K562 (cell line): Measurements from ENCODE around the gene CENPN. TPM values are rescaled to one million over a fixed set of nuclear protein-coding genes. Genes with fewer than 3 reads are reported as not detected.
A peak's percentile ranks its signal among the peaks of the same experiment; 100 is the strongest.

ENCODE experiments used
- ETV5 ChIP-seq: sonication (generic); formaldehyde crosslinking; IDR thresholded peaks from 2 replicates; pipeline ENCODE4 v1.4.0; 2020; ENCODE audit warnings: low read depth, mild to moderate bottlenecking, missing genetic modification reagents
- JUN ChIP-seq, 2 experiments: sonication (generic) in 1 of 2; formaldehyde crosslinking in 1 of 2; IDR thresholded peaks; 2 replicates each; pipeline versions ENCODE4 v1.6.1 to v1.8.0; 2012 to 2022; ENCODE audit warnings: borderline replicate concordance in 2 of 2, mild to moderate bottlenecking in 2 of 2, improper control_type of control experiment in 1 of 2, low read depth in 1 of 2, low read length in 1 of 2, missing genetic modification reagents in 1 of 2
- NCOR1 ChIP-seq: fragments of 450-650 bp; IDR thresholded peaks from 2 replicates; pipeline ENCODE4 v1.6.1; 2016; ENCODE audit warnings: mild to moderate bottlenecking, moderate library complexity
- REST ChIP-seq, 2 experiments: fragments of 450-650 bp; formaldehyde crosslinking in 1 of 2; IDR thresholded peaks; 2 replicates each; pipeline versions ENCODE4 v1.4.0 to v1.6.1; 2014 to 2020; ENCODE audit warnings: mild to moderate bottlenecking in 2 of 2, borderline replicate concordance in 1 of 2, low read depth in 1 of 2
- USF2 ChIP-seq: sonication (generic); formaldehyde crosslinking; IDR thresholded peaks from 2 replicates; pipeline ENCODE4 v1.5.0; 2020; ENCODE audit warnings: missing genetic modification reagents
- ZBTB49 ChIP-seq: sonication (generic); formaldehyde crosslinking; IDR thresholded peaks from 2 replicates; pipeline ENCODE4 v1.8.0; 2022; ENCODE audit warnings: missing genetic modification reagents, mild to moderate bottlenecking, borderline replicate concordance
- ZC3H8 ChIP-seq: fragments of 450-650 bp; IDR thresholded peaks from 2 replicates; pipeline ENCODE4 v1.6.1; 2017
- ZKSCAN1 ChIP-seq: fragments of 150-350 bp; IDR thresholded peaks from 2 replicates; pipeline ENCODE4 v1.6.1; 2016; ENCODE audit warnings: low read depth, low read length
- ZNF212 ChIP-seq: fragments of 450-650 bp; formaldehyde crosslinking; IDR thresholded peaks from 2 replicates; pipeline ENCODE4 v1.4.0; 2020; ENCODE audit warnings: mild to moderate bottlenecking
- ZNF740 ChIP-seq, 3 experiments: fragments of 200-800 bp in 1 of 3; sonication (Bioruptor generic) in 1 of 3; sonication (generic) in 1 of 3; formaldehyde crosslinking in 1 of 3; IDR thresholded peaks; 2 replicates each; pipeline versions ENCODE4 v1.6.1 to v1.8.0; 2016 to 2022; ENCODE audit warnings: mild to moderate bottlenecking in 2 of 3, missing compliant biosample characterization in 2 of 3, missing genetic modification characterization in 2 of 3, missing genetic modification reagents in 1 of 3
- polyA plus RNA-seq, 8 experiments: library from polyadenylated mRNA; depleted of rRNA in 4 of 8; stranded (reverse) in 5 of 8; unstranded in 3 of 8; fragments of >200 nt; fragmentation: Nextera tagmentation in 2 of 8; fragmentation: Illumina TruSeq in 1 of 8; extraction: Ambion mirVana in 2 of 8; extraction: Trizol in 1 of 8; gene quantifications; 2 replicates each; pipeline versions ENCODE4 v1.2.1 to v1.2.3, GENCODE V29; 2011 to 2014; ENCODE audit warnings: inconsistent platforms in 1 of 8, missing spikeins in 1 of 8
- total RNA-seq, 7 experiments: library from RNA; depleted of rRNA in 6 of 7; stranded (reverse); fragments of >200 nt in 6 of 7; fragmentation: Illumina TruSeq in 2 of 7; extraction: Trizol in 2 of 7; gene quantifications; 2 replicates each; pipeline versions ENCODE4 v1.2.1 to v1.2.3, GENCODE V29; 2011 to 2021; ENCODE audit warnings: low replicate concordance in 1 of 7

CENPN gene
- total and polyA plus RNA-seq, 9 of the 15 experiments (the other 6 are each of a cell fraction or from before 2014, with no cell fraction given), result 92.3 to 384 (median 140) TPM

- no peak for TF ChIP-seq ZBTB49 (CRISPR knock-in tag)
- TF ChIP-seq ETV5 (CRISPR knock-in tag), result peak; percentile 77
- no peak for TF ChIP-seq ZNF212 (CRISPR knock-in tag)
- TF ChIP-seq ZKSCAN1, result 0 out of 2 replicates have a peak, but pooled peaks have one; percentile 54
- no peak for TF ChIP-seq USF2 (CRISPR knock-in tag)
- 0 out of 2 replicates have a peak, but pooled peaks have one; percentile 15 for TF ChIP-seq JUN (IDR thresholded peaks at IDR 0.05; ENCODE audit: borderline replicate concordance, low read depth, low read length)
- TF ChIP-seq JUN (CRISPR knock-in tag; IDR thresholded peaks at IDR 0.05; ENCODE audit: borderline replicate concordance), result 0 out of 2 replicates have a peak, but pooled peaks have one; percentile 52
- TF ChIP-seq ZC3H8, result no peak
- TF ChIP-seq NCOR1, result no peak
- TF ChIP-seq REST (IDR thresholded peaks at IDR 0.05; ENCODE audit: borderline replicate concordance), result peak; percentile 88
- no peak for TF ChIP-seq REST (CRISPR knock-in tag; IDR thresholded peaks at IDR 0.05; ENCODE audit: low read depth)
- no peak for TF ChIP-seq ZNF740 (CRISPR knock-in tag; IDR thresholded peaks at IDR 0.05)
- TF ChIP-seq ZNF740 (tag; IDR thresholded peaks at IDR 0.05), result no peak
Measured at GRCh38 chr16:81035398-81035974, 28.5 kb downstream of the CENPN start, which contains the start of gene ATMIN (continued).
